ENCODE results near the gene CHAD. TPM values are rescaled to one million over a fixed set of nuclear protein-coding genes. Genes with fewer than 3 reads are reported as not detected.

CHAD gene
- total RNA-seq, 4 donors from 2014 or later, result not detected

- Histone ChIP-seq H3K36me3 (no peaks in the 10 kb centered on the region), H3K4me1 (no peaks in the 10 kb centered on the region), H3K27ac (no peak overlapping the region), H3K4me3 (no peak overlapping the region), H3K9me3 (no peaks in the 10 kb centered on the region), H3K27me3 (no peaks in the 10 kb centered on the region)
- no peak for DNase-seq (ENCODE audit: low spot score in 2 of 2)
- no peak for TF ChIP-seq CTCF (IDR thresholded peaks at IDR 0.05)
- no peak for TF ChIP-seq POLR2A (IDR thresholded peaks at IDR 0.05)
- TF ChIP-seq EP300 (IDR thresholded peaks at IDR 0.05), result no peak
These were observed 30.6 kb upstream of the CHAD start for GRCh38 chr17:50499270-50499669.

- DNase-seq (ENCODE audit: low spot score in 2 of 2), result no peak
- Histone ChIP-seq H3K27me3 (no peaks in the 10 kb centered on the region), H3K9me3 (no peaks in the 10 kb centered on the region), H3K27ac (no peak overlapping the region), H3K4me3 (no peak overlapping the region), H3K36me3 (no peaks in the 10 kb centered on the region), H3K4me1 (no peaks in the 10 kb centered on the region)
- WGBS, 2 donors, result 69 to 72% methylated on average over 7 of the region's 7 CpGs
- TF ChIP-seq CTCF (IDR thresholded peaks at IDR 0.05), result no peak
- TF ChIP-seq EP300 (IDR thresholded peaks at IDR 0.05), result no peak
- TF ChIP-seq POLR2A (IDR thresholded peaks at IDR 0.05), result no peak
These were observed 29.6 kb upstream of the CHAD start for GRCh38 chr17:50498021-50498874.

GRCh38 chr17:50495918-50496317 is 27.2 kb upstream of the CHAD start:
- no peak overlapping the region for H3K4me3 ChIP-seq
- DNase-seq (ENCODE audit: low spot score in 2 of 2), result no peak
- WGBS, 2 donors, result 92 to 96% methylated on average over 8 of the region's 8 CpGs
- H3K9me3 ChIP-seq, result no peaks in the 10 kb centered on the region
- no peak overlapping the region for H3K27ac ChIP-seq
- peaks cover 0 to 14% (median 0%) of the 10 kb centered on the region in 4 donors for H3K4me1 ChIP-seq
- H3K27me3 ChIP-seq, result no peaks in the 10 kb centered on the region
- TF ChIP-seq EP300 (IDR thresholded peaks at IDR 0.05), result no peak
- no peak for TF ChIP-seq CTCF (IDR thresholded peaks at IDR 0.05)
- TF ChIP-seq POLR2A (IDR thresholded peaks at IDR 0.05), result no peak
- no peaks in the 10 kb centered on the region for H3K36me3 ChIP-seq

GRCh38 chr17:50495217-50495823 is 26.6 kb upstream of the CHAD start:
- Histone ChIP-seq H3K4me1 (peaks cover 0 to 18% (median 0%) of the 10 kb centered on the region in 4 donors), H3K9me3 (no peaks in the 10 kb centered on the region), H3K4me3 (no peak overlapping the region), H3K27ac (no peak overlapping the region), H3K36me3 (no peaks in the 10 kb centered on the region), H3K27me3 (no peaks in the 10 kb centered on the region)
- no peak for DNase-seq (ENCODE audit: low spot score in 2 of 2)
- WGBS, 2 donors, result 77 to 89% methylated on average over 8 of the region's 8 CpGs
- TF ChIP-seq POLR2A (IDR thresholded peaks at IDR 0.05), result no peak
- no peak for TF ChIP-seq CTCF (IDR thresholded peaks at IDR 0.05)
- no peak for TF ChIP-seq EP300 (IDR thresholded peaks at IDR 0.05)

- Histone ChIP-seq H3K4me1 (peaks cover 0 to 18% (median 0%) of the 10 kb centered on the region in 4 donors), H3K9me3 (no peaks in the 10 kb centered on the region), H3K27ac (no peak overlapping the region), H3K4me3 (no peak overlapping the region), H3K27me3 (no peaks in the 10 kb centered on the region), H3K36me3 (no peaks in the 10 kb centered on the region)
- no peak for DNase-seq (ENCODE audit: low spot score in 2 of 2)
- WGBS, 2 donors, result 43 to 44% methylated on average over 3 of the region's 3 CpGs
- TF ChIP-seq CTCF (IDR thresholded peaks at IDR 0.05) (no peak), EP300 (IDR thresholded peaks at IDR 0.05) (no peak), POLR2A (IDR thresholded peaks at IDR 0.05) (no peak)
These were observed 25.1 kb upstream of the CHAD start for GRCh38 chr17:50493744-50494143.

Measured in tibial nerve (tissue), 4 donors.